Prostate gland (tissue), 2 donors: ENCODE measurements around the gene INKA2.

ENCODE experiments used
- POLR2A ChIP-seq: fragments of 450-650 bp; IDR thresholded peaks from one replicate; pipeline ENCODE4 v1.6.1; 2016; ENCODE audit warnings: antibody characterized with exemption, mild to moderate bottlenecking
- POLR2AphosphoS5 ChIP-seq: sonication (generic); formaldehyde crosslinking; IDR thresholded peaks from one replicate; pipeline ENCODE4 v1.6.1; 2017; ENCODE audit warnings: antibody characterized with exemption
- TF ChIP-seq, protein P1 (sequence below), 4 experiments: fragments of 200-600 bp in 2 of 4; fragments of 450-650 bp in 2 of 4; sonication (generic) in 2 of 4; IDR thresholded peaks; 1 replicate in 3 of 4; 2 replicates in 1 of 4; pipeline ENCODE4 v1.5.1; 2016 to 2019; ENCODE audit warnings: antibody characterized with exemption in 4 of 4, mild to moderate bottlenecking in 2 of 4, moderate library complexity in 2 of 4

DNA sequence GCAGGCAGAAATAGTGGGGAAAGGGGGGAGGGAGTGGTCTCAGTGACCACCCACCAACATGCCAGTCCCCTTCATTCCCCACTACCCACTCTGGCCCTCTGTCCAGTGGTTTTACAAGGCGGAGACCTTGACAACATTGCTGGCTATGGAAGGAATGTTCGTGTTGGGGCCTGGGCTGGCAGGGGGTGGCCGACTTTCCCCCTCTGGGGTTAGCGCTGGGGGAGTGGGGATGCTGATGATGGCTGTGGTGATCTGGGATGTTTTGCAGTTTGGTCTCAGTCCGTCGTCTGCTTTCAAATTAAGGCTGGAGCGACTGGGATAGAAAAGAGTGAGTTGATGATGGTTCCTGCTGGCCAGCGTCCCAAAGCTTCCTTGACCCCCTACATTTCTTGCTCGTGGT lies 36.8 kb upstream of the INKA2 start:
- TF ChIP-seq, protein P1, sequence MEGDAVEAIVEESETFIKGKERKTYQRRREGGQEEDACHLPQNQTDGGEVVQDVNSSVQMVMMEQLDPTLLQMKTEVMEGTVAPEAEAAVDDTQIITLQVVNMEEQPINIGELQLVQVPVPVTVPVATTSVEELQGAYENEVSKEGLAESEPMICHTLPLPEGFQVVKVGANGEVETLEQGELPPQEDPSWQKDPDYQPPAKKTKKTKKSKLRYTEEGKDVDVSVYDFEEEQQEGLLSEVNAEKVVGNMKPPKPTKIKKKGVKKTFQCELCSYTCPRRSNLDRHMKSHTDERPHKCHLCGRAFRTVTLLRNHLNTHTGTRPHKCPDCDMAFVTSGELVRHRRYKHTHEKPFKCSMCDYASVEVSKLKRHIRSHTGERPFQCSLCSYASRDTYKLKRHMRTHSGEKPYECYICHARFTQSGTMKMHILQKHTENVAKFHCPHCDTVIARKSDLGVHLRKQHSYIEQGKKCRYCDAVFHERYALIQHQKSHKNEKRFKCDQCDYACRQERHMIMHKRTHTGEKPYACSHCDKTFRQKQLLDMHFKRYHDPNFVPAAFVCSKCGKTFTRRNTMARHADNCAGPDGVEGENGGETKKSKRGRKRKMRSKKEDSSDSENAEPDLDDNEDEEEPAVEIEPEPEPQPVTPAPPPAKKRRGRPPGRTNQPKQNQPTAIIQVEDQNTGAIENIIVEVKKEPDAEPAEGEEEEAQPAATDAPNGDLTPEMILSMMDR (IDR thresholded peaks at IDR 0.05), result no peak
- no peak for TF ChIP-seq POLR2A
- TF ChIP-seq POLR2AphosphoS5, result no peak
